Measurements from ENCODE around the gene KLHL30. TPM values are rescaled to one million over a fixed set of nuclear protein-coding genes. Genes with fewer than 3 reads are reported as not detected.

KLHL30 gene
- total and polyA plus RNA-seq, 12 donors: 0.10 to 4.3 (median 0.16) TPM; not detected in 4

DNA sequence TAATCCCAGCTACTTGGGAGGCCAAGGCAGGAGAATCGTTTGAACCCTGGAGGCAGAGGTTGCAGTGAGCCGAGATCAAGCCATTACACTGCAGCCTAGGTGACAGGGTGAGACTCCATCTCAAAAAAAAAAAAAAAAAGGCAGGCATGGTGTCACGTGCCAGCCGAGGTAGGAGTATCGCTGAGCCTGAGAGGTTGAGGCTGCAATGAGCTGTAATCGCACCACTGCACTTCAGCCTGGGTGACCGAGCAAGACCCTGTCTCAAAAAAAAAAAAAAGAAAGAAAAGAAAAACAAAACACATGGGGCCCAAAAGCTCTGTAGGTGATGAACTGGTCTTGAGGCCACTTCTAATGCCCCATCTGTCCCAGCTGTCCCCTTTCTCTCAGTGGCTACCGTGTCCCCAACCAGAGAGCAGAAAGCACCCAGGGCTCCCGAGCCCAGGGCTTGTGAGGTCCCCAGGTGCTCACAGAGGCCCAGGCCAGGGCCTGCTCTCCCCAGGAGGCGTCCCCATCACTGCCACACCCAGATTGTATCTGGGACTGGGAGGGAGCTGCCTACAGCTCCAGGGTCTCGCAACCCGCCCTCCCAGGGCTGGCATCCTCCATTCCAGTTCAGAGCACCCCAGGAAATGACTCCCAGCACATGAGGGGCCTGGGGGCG, 8.5 kb downstream of the KLHL30 start:
- Histone ChIP-seq H3K27ac (no peak overlapping the region), H3K4me3 (no peak overlapping the region), H3K4me1 (replicated peaks in 1 of 2) (no peaks in the 10 kb centered on the region), H3K36me3 (replicated peaks in 1 of 2) (no peaks in the 10 kb centered on the region), H3K27me3 (no peaks in the 10 kb centered on the region), H3K9me3 (replicated peaks in 1 of 3) (no peaks in the 10 kb centered on the region)
- WGBS, 4 donors: 76 to 89% (median 85%) methylated on average over 9 to 13 of the region's 13 CpGs
- TF ChIP-seq POLR2A (IDR thresholded peaks at IDR 0.05): no peak
- TF ChIP-seq, protein P1, sequence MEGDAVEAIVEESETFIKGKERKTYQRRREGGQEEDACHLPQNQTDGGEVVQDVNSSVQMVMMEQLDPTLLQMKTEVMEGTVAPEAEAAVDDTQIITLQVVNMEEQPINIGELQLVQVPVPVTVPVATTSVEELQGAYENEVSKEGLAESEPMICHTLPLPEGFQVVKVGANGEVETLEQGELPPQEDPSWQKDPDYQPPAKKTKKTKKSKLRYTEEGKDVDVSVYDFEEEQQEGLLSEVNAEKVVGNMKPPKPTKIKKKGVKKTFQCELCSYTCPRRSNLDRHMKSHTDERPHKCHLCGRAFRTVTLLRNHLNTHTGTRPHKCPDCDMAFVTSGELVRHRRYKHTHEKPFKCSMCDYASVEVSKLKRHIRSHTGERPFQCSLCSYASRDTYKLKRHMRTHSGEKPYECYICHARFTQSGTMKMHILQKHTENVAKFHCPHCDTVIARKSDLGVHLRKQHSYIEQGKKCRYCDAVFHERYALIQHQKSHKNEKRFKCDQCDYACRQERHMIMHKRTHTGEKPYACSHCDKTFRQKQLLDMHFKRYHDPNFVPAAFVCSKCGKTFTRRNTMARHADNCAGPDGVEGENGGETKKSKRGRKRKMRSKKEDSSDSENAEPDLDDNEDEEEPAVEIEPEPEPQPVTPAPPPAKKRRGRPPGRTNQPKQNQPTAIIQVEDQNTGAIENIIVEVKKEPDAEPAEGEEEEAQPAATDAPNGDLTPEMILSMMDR (IDR thresholded peaks at IDR 0.05): no peak
- DNase-seq: no peak
- intact Hi-C loops (cut with DNase I): no loop called here

DNA sequence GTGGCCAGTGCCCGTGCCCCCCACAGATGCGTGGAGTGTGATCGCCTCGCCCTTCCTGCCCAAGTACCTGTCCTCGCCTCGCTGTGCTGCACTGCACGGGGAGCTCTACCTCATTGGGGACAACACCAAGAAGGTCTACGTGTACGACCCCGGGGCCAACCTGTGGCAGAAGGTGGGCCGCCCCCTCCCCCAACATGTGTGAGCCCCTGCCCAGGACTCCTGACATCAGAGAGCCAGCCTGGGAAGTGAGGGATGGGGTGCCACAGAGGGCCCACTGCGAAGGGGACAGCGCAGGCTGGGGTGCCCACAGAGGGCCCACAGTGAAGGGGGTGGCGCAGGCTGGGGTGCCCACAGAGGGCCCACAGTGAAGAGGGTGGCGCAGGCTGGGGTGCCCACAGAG, 10.5 kb downstream of the KLHL30 start:
- H3K4me1 ChIP-seq (replicated peaks in 1 of 2): no peaks in the 10 kb centered on the region
- WGBS, 4 donors: 89 to 95% (median 92%) methylated on average over 4 to 15 of the region's 15 CpGs
- H3K36me3 ChIP-seq (replicated peaks in 1 of 2): no peaks in the 10 kb centered on the region
- no peaks in the 10 kb centered on the region for H3K27me3 ChIP-seq
- H3K9me3 ChIP-seq (replicated peaks in 1 of 3): no peaks in the 10 kb centered on the region
- intact Hi-C loops (cut with DNase I): no loop called here
- H3K4me3 ChIP-seq: no peak overlapping the region
- no peak for DNase-seq
- TF ChIP-seq, protein P1 (IDR thresholded peaks at IDR 0.05): no peak
- no peak for TF ChIP-seq POLR2A (IDR thresholded peaks at IDR 0.05)
- H3K27ac ChIP-seq: no peak overlapping the region

DNA sequence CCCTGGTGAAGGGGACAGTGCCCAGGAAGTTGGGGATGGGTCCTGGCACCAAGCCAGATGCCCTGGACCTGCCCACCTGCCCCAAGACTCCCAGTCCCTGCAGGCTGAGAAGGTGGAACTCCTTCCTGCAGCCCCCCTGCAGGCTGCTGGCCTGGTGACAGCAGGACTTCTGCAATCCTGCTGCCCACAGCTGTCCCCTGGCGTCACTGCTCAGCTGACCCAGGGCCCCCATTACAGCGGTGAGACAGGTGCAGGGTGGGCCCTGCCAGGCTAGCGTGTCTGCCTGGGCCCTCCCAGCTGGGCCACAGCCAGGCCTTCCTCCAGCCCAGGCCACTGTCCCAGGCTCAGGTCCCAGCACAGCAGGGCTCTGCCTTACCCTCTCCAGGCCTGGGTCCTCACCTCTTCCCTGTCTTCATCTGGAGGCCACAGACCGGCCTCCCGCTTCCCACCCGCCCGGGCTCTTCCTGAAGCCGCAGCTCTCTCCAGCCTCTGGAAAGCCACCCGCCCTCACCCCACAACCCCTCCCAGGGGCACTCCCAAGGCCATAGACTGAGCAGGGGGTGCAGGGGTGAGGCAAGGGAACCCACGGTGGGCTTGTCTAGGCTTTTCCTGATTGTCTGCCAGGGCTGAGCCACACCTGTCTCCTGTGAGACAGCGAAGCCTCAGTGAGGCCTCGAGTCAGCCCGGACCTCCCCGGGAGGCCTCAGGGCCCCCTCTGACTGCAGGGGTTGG, 11.5 kb downstream of the KLHL30 start:
- TF ChIP-seq POLR2A (IDR thresholded peaks at IDR 0.05): no peak
- TF ChIP-seq, protein P1 (IDR thresholded peaks at IDR 0.05): no peak
- Histone ChIP-seq H3K9me3 (replicated peaks in 1 of 3) (no peaks in the 10 kb centered on the region), H3K36me3 (replicated peaks in 1 of 2) (no peaks in the 10 kb centered on the region), H3K4me3 (no peak overlapping the region), H3K4me1 (replicated peaks in 1 of 2) (no peaks in the 10 kb centered on the region), H3K27ac (no peak overlapping the region), H3K27me3 (no peaks in the 10 kb centered on the region)
- intact Hi-C loops (cut with DNase I): no loop called here
- DNase-seq: no peak
- 73 to 83% (median 78%) methylated on average over 10 to 14 of the region's 14 CpGs for WGBS, 4 donors

DNA sequence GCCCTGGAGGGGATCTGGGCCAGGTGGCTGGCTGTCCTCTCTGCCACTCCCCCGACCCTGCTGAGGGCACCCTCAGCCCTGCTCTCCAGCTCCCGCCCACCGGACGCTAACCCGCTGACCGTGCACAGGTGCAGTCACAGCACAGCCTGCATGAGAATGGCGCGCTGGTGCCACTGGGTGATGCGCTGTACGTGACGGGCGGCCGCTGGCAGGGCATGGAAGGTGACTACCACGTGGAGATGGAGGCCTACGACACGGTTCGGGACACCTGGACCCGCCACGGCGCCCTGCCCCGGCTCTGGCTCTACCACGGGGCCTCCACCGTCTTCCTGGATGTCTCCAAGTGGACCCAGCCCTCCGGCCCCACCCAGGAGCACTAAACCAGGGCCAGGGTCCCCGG, 12.2 kb downstream of the KLHL30 start:
- 90 to 94% (median 91%) methylated on average over 2 to 25 of the region's 25 CpGs for WGBS, 4 donors
- TF ChIP-seq POLR2A (IDR thresholded peaks at IDR 0.05): no peak
- TF ChIP-seq, protein P1 (IDR thresholded peaks at IDR 0.05): no peak
- Histone ChIP-seq H3K27me3 (no peaks in the 10 kb centered on the region), H3K36me3 (replicated peaks in 1 of 2) (no peaks in the 10 kb centered on the region), H3K27ac (no peak overlapping the region), H3K4me3 (no peak overlapping the region), H3K4me1 (replicated peaks in 1 of 2) (no peaks in the 10 kb centered on the region), H3K9me3 (replicated peaks in 1 of 3) (no peaks in the 10 kb centered on the region)
- intact Hi-C loops (cut with DNase I): no loop called here
- no peak for DNase-seq

Data from adrenal gland (tissue), 12 donors.